ENCODE data around the gene WDR74.
"Not testable (repeated sequence)": the region's sequence is repeated elsewhere in the genome, so short reads cannot be mapped to it uniquely, and the experiment has no call there.

The WDR74 gene

DNA sequence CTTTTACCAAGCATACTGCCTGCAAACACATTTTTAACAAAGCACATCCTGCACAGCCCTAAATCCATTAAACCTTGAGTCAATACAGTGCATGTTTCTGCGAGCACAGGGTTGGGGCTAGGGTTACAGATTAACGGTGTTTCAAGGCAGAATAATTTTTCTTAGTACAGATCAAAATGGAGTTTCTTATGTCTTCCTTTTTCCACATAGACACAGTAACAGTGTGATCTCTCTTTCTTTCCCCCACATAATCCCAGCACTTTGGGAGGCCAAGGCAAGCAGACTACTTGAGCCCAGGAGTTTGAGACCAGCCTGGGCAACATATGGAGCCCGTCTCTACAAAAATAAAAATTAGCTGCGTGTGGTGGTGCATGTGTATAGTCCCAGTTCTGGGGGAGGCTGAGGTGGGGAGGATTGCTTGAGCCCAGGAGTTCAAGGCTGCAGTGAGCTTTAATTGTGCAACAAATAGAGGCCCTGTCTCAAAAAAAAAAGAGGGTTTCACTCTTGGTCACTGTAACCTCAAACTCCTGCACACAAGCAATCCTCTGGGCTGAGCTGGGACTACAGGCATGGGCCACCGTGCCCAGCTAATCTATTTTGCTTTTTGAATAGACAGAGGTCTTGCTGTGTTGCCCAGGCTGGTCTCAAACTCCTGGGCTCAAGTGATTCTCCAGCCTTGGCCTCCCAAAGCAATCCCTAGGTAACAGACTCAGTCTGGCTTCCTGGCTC lies 21.6 kb upstream of the WDR74 start:
- no peak for DNase-seq (ENCODE audit: low spot score)
- FAIRE-seq = no peak

GRCh38 chr11:62859281-62859703 lies 19.9 kb upstream of the WDR74 start:
- FAIRE-seq; DNase-seq (ENCODE audit: low spot score): not testable (repeated sequence)

DNA sequence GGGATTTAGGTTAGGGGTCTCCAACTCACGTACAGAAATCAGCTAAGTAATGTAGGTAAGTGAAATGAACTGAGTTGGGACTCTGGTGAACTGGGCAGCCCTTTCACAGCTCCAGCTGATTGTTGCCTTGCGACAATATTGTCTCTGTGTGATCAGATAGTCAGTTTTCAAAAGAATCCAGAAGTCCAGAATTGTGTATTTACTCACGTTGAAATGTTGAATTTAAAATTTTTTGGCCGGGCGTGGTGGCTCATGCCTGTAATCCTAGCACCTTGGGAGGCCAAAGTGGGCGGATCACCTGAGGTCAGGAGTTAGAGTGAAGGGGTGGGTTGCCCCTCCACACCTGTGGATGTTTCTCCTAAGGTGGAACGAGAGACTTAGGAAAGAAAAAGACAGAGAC lies 18.8 kb upstream of the WDR74 start:
- FAIRE-seq = no peak
- DNase-seq (ENCODE audit: low spot score) = no peak

- FAIRE-seq (no peak), DNase-seq (ENCODE audit: low spot score) (no peak)
Measured at GRCh38 chr11:62857541-62857982, 18.2 kb upstream of the WDR74 start.

DNA sequence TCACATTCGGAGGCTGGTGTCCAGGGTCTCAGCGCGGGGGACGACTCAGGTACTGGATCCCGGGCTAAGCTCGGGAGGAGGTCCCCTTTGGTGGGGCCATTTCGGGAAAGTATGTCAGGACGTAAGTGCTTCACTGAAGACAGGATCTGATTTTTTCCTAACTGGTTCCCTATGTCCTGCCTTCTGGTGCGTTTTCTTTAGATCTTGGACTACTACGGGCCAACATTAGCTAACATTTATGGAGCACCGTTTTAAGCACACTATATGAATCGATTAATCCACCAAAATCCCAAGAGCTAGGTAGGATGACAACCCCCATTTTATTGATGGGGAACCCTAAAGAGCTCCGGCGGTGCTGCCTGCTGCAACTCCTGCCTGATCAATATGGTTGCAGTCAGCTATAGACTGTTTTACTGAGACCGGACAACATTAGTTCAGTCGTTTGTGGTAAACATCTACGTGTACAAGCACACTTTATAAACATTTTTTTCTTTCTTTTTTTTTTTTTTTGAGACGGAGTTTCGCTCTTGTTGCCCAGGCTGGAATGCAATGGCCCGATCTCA lies 17.0 kb upstream of the WDR74 start:
- FAIRE-seq (no peak), DNase-seq (ENCODE audit: low spot score) (no peak)

- DNase-seq (ENCODE audit: low spot score) = peak; percentile 98
Measured at GRCh38 chr11:62855571-62856332, 16.4 kb upstream of the WDR74 start.

GRCh38 chr11:62854825-62855570 lies 15.6 kb upstream of the WDR74 start:
- FAIRE-seq (no peak), DNase-seq (ENCODE audit: low spot score) (no peak)

More at GRCh38 chr11:62855571-62856332, 16.4 kb upstream of the WDR74 start:
- peak; percentile 35 for FAIRE-seq

DNA sequence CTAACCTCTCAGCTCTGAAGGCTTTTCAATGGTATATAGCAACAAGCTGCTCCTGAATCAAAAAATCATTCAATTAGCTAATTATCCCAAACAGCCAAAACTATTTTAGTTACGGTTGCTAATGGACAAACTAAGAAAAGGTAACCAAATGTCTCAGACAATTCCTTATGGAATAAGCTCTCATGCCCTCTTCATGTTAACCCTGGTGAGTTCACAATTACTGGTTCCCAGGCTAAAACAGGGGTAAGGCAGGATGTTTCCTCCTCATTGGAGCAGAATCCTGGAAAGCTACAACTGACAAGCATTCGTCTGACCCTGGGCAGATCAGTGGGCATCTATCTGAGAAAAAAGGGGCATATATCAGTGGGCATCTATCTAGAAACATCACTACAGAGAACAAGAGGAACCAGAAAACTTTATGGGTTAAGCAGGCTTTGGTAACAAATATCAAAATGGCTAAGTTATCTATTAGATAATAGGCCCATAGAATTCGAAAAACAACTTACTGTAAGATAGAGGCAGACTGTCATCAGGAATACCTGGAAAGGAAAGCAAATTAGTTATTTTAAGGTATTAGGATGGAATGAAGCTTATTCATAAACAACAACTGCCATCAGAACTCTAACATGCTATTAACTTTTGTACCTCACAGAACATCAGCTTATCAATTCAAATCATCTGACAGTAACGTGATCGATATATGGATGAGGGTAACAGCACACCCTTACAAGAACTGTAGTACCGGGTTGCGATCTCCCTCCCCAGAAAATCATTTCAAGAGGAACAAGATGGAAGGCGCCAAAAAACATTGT lies 14.8 kb upstream of the WDR74 start:
- FAIRE-seq = no peak
- DNase-seq (ENCODE audit: low spot score) = no peak

DNA sequence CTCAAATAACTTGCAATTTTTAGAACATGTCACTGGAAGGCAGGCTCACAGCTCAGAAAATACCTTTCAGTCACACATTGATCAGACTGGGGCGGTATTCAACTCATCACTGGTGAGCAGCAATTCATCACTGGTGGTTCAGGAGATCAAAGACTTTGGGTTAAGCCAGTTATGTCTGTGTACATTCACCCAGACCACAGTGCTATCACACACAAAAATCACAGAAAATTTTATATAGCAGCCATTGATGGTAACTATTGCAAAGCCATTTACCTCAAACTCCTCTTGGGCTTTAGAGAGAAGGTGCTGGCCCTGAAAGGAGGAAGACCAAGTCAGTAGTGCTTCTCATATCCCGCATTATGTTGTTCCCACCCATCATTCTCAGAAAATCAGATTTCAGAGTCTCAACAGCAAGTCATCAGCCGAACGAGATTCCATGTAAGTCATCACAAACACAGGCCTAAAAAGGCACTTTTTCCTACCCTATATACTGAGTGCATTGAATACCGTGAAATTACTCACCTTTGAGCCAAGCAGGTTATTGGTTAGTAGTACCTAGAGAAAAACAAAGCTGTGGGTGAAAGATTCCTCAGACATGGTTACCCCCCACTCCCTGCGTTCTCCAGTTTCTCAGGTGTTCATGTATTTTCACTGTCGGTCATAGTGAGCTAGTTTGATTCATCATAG lies 14.0 kb upstream of the WDR74 start:
- no peak for DNase-seq (ENCODE audit: low spot score)

GRCh38 chr11:62852523-62853188 lies 13.3 kb upstream of the WDR74 start:
- FAIRE-seq = no peak
- no peak for DNase-seq (ENCODE audit: low spot score)

More for the DNA sequence above, 14.0 kb upstream of the WDR74 start:
- no peak for FAIRE-seq

DNA sequence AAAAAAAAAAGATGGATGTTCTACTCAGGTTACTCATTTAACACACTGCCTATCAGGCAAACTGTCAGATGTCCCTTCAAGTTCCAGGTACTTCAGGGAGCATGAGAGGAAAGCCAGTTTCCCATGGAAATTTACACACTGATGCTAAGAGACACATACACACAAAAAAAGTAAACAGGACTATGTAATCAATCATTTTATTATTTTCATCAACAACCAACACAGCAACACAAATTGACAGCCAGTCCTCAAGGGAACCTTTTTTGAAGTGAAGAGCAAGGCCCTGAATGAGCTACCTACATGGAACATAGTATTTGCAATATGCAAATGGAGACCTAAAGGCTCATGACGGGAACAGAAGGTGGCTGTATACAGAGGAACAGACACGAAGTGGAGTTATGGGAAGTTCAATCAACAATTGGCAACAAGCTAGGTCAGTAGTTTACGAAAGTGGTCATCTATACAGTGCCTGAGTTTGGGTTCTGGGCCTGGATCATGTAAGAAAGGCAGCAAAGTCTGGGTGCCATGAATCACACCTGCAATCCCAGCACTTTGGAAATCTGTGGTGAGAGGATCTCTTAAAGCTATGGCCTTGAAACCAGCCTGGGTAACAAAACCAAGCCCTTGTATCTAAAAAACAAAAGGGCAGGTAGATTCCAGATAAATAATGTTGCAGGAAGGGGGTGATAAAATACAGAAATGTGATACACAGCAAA lies 12.6 kb upstream of the WDR74 start:
- DNase-seq (ENCODE audit: low spot score) = no peak
- no peak for FAIRE-seq

- DNase-seq (ENCODE audit: low spot score) = no peak
- FAIRE-seq = no peak
Measured at GRCh38 chr11:62850911-62851806, 11.8 kb upstream of the WDR74 start.

DNA sequence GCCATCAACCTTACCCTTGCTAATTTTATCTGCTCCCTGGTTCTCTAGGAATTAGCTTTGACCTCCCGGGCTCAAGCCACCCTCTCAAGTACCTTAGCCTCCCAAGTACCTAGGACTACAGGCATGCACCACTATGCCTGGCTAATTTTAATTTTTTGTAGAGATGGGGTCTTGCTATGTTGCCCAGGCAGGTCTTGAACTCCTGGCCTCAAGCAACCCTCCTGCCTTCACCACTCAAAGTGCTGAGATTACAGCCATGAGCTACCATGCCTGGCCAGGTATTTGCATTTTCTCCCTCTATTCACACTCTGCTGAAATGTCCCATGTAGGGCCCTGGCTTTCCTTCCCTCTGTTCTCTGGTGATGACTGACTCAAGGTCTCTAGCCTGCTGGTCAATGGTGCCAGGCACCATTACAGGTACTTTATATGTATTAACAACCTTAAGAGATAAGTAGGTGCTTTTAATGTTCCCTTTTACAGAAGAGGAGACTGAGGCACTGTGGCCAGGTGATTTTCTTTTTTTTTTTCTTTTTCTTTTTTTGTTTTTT lies 8.5 kb upstream of the WDR74 start:
- FAIRE-seq (no peak), DNase-seq (ENCODE audit: low spot score) (no peak)

- DNase-seq (ENCODE audit: low spot score) (no peak), FAIRE-seq (no peak)
Measured at GRCh38 chr11:62846177-62846576, 6.8 kb upstream of the WDR74 start.

DNA sequence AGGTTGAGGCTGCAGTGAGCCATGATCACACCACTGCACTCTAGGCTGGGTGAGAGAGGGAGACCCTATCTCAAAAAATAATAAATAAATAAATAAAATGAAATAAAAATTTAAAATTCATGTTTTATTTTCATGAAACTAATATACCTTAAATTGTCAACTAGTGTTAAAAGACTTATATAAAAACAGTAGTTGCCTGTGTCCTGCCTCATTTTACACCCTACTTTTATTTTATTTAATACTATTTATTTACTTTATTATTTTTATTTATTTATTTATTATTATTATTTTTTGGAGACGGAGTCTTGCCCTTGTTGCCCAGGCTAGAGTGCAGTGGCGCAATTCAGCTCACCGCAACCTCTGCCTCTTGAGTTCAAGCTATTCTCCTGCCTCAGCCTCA lies 4.8 kb upstream of the WDR74 start:
- DNase-seq (ENCODE audit: low spot score) (no peak), FAIRE-seq (no peak)

- DNase-seq (ENCODE audit: low spot score) (no peak), FAIRE-seq (no peak)
Measured at GRCh38 chr11:62843466-62843865, 4.1 kb upstream of the WDR74 start.

GRCh38 chr11:62842891-62843290 lies 3.5 kb upstream of the WDR74 start:
- FAIRE-seq; DNase-seq (ENCODE audit: low spot score): not testable (repeated sequence)

All from urothelium cell line (cell line).